Hematopoietic multipotent progenitor cell treated with erythropoietin and hydrocortisone succinate and interleukin-3 and kit ligand, for 8 days (in vitro differentiated cells): ENCODE results near the gene SH3GL2.

Experiments
- DNase-seq: peaks from one replicate; pipeline ENCODE4 v3.0.0-alpha.2; 2015

Gene SH3GL2

DNA sequence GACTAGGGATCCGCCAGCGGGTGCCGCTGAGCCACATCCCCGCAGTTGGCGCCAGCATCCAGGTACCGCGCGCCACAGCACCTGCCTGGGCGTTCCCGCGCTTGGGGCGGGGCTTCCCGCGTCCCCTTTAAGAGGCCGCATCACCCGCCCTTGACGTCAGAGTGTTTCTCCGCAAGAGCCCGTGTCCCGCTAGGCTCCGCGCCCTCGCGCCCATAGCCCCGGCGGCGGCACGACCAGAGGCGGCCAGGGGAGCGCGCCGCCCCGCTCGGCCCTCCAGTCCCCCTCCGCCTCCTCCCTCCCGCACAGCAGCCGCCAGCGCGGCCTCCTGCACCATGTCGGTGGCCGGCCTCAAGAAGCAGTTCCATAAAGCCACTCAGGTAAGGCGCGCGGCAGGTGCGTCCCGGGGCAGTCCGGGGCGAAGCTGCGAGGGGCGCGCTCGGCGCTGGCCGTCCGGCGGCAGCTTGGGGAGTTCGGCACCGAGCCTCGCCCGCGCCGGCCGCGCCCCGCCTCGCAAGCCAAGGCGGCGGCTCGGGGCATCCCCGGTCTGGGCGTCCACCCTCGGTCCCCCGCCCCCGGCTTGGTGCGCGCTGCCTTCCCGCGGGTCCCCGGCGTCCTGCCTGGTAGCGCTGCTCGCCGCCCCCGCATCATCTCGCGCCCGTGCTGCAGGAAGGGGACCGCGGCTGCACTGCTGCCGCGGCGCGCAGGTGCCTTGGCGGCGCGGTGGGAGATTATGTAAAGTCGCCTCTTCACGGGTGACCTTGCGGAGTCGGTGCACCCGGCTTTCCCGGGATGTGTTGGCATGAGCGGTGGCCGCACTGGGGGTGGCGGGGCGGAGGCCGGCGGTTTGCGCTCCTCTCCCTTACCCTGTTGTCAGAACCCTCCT is at the start of gene SH3GL2:
Gene SH3GL2 (plus strand): TSS at position 156 of the 883 bp plus-strand sequence.
- no peak for DNase-seq

DNA sequence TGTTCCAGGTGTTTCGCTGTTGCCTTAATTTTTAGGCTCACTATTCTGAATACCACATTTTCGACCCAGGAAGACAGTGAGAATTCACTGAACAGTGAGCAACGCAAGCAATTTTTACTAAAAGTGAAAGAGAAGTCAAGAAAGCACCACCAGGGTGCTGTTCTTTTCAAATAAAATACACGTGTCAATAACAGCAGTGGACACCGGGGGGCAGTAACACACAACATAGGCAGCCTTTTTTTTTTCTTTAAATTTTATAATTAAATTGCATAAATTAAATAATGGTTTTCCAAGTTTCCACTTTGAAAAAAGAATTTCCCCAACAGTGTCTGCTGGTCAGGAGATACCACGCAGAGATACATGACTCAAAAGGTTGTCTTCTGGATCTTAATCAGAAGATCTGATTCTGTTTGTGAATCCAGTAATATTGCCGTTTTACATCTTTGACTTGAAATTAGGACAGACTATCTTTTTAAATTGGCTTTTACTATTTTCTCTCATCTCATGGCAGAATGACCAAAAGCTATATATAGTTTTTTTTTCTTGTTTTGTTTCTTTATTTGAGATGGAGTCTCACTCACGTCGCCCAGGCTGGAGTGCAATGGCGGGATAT is 47.1 kb upstream of the SH3GL2 start:
- peak; percentile 58 for DNase-seq

DNA sequence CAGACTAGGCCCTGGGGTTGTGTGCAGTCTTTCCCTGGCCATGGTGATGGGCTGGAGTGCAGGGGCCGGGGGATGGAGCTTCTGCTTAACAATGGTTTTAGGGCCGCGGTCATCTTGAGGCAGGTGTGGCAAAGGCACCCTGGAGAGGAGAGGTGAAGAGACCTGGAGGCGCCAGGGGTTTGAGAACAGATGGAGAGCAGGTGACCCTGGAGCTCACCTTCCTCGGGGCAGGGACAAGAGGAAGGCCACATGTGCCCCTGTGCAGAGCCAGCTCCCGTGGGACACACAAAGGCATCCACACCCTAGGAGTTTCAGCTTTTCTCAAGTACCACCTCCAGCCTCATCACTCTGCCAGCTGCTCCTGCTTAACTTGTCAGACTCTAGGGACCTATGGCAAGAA is 46.4 kb upstream of the SH3GL2 start:
- no peak for DNase-seq

DNA sequence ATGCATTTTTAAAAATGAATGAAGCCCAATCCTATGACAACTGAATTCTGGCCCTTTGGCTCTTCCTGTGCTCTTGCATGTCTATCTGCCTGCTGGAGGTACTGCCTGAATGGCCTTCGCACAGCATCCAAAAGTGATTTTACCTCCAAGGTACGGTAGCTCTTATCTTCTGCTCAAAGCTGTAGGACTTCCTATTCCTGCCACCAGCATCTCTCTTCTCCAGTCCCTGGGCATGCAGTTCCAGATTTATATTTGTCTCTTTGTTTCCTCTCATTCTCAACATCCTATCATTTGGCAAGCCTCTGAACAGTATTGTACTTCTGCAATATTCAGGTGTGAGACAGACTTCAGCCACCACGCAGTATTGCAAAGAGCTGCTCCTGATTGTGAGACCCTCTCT is 43.7 kb upstream of the SH3GL2 start:
- no peak for DNase-seq

DNA sequence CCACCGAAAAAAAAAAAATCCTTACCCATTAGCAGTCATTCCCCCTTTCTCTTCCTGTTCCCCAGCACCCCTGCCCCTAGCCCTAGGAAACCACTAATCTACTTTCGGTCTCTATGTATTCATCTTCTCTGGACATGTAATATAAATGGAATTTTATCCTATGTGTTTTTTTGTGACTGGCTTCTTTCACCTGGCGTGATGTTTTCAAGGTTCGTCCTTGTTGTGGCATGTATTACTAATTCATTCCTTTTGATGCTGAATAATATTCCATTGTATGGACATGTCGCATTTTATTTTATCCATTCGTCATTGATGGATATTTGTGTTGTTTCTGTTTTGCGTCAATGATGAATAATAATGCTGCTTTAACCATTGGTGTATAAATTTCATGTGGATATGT is 42.8 kb upstream of the SH3GL2 start:
- DNase-seq: no peak

DNA sequence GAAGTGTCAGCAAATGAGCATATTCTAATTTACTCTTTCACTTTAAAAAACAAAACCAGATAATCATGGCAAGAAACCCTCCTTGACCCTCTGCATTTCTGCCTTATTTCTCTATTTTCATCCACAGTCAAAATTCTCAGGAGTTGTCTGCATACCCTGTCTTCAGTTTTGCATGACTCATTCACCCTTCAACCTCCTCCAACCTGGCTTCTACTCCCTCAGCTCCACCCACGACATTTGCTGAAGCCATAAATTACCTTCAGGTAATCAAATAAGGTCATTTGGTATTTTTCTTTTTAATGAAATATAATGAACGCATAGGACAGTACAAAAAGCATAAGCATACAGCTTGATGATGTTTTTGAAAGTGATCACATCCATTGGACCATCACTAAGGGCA is 27.8 kb upstream of the SH3GL2 start:
- no peak for DNase-seq

DNA sequence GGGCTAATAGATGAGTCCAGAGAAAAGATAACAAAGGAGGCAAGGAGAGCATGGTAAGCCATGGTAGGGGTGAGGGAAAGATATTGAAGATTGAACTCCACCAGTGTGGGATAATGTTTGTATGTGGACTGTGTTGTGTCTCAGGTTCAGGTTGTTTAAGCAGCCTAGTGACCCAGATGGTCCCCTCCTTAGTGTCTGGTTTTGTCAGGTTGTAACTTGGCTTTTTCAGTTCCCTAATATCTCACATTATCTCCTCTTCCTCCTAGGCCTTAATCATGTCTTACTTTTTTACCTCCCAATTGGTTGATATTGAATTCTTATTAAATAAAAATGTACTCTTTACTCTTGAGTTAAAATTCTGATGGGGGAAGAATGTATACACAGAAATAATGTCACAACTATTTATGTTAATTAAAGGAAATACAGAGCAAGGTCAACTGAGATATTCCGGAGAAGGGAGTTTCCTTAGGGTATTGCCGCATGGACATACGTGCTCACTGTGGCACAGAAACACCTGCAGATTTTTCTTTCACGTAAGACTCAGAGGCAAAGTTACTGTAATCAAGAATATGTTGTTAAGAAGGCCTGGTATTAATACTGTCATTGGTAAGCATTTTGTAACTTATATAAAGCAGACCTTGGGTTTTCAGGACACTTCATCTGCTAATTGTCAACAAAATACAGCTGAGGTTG is 23.4 kb upstream of the SH3GL2 start:
- no peak for DNase-seq

DNA sequence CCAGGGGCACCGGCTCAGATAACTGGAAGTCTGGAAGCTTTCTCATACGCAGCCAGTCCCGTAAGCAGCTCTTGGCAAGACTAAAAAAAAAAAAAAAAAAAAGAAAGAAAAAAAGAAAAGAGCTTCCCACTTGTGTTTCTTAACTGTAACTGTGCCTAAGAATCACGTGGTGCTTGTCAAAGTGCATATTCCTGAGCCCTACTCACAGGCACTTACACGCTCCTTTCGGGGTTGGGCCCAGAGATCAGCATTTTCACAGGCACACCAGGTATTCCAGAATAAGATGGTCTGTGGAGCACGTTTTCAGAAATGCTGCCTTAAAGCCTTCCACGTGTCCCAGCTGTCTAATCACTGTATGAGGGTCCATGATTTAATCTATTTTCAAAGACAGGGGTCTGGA is 22.6 kb upstream of the SH3GL2 start:
- DNase-seq: no peak

DNA sequence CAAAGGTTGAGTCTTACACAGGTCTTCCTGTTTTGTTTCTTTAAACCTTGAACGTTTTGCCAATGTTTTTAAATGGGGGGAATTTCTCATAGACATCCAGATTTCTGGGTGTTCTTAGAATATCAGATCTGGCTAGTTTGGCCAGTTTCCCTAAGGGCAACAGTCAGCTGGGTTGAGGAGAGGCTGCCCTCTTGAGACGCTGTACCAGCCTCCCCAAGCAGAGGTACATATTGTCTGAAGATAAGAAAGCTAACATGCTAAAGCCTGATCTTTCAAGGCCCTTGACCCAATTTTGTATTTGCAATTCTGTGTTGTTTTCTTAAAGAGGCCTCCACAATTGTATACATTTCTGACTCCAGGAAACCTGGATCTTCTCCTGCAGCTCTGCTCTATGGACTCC is 21.9 kb upstream of the SH3GL2 start:
- no peak for DNase-seq

DNA sequence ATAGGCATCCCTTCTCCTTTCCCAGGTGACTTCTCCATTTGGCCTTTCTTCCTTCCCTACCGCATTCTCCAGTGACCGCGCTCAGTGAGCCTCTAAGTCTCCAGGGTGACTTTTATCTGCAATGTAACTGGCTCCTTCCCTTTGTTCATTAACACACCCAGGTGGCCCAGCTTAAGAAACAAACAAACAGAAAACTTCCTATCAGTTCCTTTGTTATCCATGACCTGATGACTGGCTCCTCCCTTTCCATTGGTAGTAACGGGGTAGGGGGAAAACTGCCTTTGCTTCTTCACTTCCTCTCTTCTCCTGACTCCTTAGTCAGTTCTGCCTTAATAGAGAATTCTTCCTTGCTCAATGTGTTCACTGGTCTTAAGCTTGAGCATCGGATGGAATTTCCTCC is 7.0 kb upstream of the SH3GL2 start:
- DNase-seq: no peak

DNA sequence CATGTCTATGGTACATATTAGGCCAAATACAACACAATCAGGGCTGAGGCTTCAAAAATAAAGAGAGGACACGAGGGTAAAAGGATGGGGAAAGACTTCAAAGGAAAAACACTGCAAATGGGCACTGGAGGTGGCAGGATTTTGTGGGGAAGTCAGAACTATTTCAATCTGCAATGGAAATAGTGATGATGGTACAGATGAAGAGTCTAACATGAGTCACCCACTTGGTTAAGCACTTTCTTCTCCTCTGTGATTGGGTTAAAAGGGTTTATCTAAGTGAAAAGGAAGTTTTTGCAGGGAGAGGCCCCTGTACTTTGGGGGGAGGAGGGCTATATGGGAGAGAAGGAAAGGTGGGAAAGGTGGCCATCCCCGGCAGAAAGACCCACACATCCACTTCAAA is 4.5 kb upstream of the SH3GL2 start:
- DNase-seq: no peak

DNA sequence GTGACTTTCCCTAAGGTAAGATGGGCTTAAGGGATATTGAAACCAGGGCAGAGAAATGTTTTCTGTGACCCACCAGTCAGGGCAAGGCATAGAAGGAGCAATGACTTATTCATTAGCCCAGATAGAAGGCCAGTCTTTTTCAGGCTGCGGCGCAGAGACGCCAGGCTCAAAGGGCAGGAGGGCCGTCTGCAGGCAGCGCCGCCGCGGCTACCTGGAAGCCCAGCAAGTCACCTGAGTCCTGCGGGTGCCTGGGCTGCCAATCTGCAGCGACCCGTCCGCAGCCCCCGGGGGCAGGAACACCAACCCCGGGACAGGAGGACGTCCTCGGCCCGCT is 322 bp upstream of the SH3GL2 start:
- DNase-seq: no peak

DNA sequence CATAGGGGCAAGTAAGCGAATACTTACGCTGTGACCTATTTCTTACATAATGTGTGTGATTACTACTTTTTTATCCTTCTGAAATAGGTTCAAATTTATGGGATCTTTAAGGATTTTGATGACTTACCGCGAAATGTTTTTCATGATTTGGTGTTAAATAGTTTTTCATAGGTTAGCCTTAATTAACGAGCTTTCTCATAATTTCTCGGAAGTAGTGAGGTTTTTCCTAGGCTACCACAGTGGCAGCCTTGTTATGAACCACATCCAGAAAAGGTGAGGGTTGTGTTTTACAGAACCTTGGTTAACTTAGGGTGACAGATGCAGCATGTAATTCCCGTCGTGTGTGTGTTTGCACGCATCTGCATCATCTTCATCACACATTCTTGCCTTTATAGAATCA is 1.3 kb downstream of the SH3GL2 start:
- no peak for DNase-seq

DNA sequence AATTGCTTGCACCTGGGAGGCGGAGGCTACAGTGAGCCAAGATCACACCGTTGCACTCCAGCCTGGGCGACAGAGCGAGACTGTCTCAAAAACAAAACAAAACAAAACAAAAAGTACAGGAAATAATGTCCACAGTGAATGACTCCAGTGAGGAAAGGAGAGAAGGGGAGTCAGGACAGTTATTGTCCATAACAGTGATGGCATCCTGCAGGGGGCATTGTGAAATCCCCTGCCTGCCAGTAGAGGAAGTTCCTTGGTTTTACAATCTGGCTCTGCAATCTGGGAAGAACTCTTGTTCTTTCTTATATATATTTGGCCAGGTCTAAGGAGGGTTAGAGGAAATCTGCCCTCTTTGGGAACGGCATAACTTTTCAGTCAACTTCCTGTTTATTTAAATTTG is 8.2 kb downstream of the SH3GL2 start:
- DNase-seq: no peak

DNA sequence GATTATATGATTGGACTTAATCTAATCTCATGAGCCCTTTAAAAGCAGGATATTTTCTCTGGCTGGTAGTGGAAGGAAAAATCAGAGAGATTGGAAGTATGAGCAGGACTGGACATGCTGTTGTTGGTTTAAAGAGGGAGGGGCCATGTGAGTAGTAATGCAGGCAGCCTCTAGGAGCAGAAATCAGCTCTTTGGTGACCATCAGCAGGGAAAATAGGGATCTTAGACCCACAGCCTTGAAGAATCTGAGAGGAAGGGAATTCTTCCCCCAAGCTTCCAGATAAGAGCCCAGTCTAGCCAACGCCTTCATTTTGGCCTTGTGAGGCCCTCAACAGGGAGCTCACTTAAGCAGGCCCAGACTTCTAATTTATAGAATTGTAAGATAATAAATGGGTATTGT is 9.5 kb downstream of the SH3GL2 start:
- DNase-seq: no peak

DNA sequence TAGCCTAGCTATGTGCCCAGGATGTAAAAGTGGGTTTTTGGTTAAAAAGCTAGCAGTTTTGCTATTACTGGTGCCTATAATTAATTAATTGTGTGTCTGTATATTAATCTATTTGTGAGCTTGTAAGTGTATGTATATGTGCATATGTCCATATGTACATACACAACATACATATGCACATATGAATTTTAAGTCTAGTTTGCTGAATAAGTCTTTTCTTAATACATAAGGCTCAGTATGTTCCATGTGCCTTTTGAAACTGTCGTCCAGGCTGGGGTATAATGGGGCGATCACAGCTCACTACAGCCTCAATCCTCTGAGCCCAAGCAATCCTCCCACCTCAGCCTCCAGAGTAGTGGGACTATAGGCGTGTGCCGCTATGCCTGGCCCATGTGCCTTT is 10.1 kb downstream of the SH3GL2 start:
- DNase-seq: no peak

DNA sequence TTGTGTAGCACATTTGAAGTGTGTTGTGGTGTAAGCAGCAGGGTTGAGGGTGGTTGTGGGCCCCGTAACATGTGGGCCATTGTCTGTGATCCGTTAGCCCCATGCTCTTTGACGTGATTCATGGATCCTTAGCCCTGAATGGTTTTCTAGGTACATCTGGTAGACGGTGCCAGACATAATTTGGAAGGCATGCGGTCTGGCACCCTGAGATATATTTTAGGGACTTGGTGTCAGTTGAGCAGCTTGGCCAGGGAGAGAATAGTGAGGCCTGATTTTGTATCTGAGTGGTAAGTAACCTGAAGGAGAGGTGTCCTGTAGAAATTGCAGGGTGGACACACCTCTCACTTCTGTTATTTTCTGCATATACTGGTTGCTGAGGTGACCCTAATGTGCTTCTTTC is 10.9 kb downstream of the SH3GL2 start:
- DNase-seq: no peak

DNA sequence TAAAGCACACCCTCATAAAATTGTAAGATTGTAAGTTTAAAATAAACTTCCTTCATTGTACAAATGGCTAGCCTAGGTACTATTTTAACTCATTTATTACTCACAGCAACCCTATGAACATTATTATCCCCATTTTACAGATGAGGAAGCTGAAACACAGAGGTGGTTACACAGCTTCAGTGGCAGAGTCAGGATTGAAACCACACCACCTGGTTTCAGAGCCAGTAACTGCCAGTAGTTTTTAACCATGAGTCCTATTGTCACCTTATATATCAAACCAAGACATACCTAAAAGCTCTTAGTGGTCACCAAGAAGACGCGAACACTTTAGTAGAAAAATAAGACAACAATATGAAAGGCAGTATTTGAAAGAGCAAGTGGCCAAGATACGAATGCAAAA is 16.1 kb downstream of the SH3GL2 start:
- DNase-seq: no peak

DNA sequence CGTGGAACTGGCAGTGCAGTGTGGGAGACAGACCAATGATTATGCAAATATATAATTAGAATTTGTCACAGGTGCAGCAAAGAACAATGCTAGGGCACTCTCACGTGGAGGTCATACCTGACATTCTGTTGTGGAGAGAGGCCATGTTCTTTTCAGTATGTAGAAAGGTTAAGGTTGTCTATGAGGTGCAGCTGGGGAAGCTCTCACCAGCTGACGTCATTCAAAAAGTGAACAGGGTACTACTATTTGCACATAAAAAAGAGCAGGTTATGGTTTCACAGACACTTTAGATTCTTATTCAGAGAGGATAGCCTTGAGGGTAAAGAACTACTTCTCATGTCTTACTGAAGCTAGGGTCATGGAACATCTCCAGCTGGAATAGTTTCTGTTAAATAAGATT is 19.1 kb downstream of the SH3GL2 start:
- no peak for DNase-seq

DNA sequence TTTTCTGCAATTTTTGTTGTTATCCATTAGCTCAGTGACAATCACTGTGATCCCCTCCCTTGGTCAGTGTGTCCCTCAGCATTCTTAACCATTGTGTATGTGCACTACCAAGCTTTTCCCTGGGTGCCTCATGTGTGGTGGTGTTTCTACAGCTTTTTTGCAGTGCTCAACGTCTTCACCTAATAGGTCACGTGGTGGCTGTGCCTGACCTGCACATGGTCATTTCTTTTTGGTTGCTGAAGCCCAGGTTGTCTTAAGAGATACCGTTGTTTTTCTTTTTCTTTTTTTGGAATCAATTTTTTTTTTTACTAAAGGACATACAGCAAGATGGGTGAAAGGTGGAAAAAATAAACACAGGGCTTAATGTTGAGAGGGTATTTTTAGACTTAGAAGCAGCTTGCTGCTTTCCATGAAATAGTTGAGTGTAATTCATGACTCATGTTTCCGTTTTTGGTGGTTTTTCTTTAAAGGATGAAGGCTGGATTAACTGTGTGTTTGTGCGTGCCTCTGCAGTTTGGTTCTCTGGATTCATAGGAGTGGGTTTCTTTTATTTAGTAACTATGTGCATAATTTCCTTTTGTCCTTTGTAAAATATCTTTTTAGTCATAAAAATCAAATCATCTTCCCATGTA is 22.2 kb downstream of the SH3GL2 start:
- no peak for DNase-seq

DNA sequence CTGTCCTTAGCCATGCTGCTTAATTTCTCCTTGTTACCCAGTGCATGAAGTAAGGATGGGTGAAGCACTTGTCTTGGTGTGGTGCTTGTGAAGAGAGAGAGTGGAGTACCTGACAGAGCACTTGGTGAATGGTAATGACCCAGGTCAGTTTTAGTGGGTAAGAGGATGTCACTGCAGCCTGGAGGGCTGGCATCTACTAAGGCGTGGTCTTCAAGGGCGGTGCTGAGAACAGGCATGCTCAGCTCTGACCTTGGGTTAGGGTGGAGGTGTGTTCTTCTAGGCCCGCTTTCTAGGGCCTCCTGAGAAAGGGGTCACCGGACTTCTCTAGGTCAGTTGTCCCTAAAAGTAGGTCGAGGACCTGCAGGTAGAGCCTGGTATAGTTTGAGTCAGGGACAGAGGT is 25.7 kb downstream of the SH3GL2 start:
- DNase-seq: no peak

DNA sequence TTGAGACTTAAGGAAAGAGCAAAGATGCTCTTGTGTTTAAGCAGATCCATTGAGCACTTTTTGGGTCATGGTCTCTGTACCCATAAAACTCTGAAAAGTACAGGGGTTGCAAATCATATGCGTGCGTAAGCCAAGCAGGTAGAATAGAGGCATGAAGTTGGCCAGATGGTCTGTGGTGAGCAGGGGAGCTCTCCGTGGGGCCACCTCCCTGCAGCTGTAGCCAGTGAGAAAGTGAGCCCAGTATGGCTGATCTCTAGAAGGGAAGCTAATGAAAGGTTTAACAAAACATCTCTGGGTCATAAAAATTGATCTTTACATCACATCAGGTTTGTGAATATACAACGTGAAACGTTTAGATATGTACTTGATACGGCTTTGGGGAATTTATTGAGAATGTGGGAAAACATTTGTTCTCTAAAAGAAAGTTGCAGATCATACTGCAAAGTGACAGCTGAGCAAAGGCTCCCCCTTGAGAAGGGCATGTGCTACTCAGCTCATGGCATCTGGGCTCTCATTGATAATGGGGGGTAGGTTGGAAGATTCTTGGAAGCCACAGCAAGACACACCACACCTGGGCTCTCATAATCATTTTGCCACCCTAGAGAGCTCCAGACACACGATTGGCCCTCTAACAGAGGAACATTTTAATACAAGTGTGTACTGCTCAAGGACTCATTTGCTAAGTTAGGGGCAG is 30.6 kb downstream of the SH3GL2 start:
- no peak for DNase-seq

DNA sequence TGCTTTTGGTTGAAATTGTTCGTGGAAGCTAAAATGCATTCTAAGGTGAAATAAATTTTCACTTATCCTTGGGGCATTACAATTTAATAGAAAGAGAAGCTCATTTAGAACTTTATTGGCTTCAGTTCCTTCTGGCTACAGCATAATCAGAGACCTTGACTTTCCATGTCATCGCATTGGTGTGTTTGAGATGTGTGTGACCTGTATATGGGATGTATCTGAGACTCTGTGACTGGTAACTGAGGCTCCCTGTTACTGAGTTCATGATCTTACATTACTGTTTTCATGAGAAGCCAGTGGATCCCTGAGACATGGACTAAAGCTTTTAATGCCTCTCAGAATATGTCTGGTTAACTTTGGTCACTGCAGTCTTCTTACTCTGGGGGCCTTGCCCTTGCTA is 32.5 kb downstream of the SH3GL2 start:
- DNase-seq: no peak
